HEK293 (cell line): ENCODE results near the gene RGSL1.

Experiments
- CTCF ChIA-PET: fragments of 350-600 bp; formaldehyde crosslinking; extraction: SDS; loops from one replicate; lab custom pipeline; 2021; ENCODE audit warnings: antibody characterized with exemption; lab: Yijun Ruan, JAX
- POLR2A ChIA-PET: fragments of 300-600 bp; formaldehyde crosslinking; extraction: SDS; loops from one replicate; lab custom pipeline; 2020; ENCODE audit warnings: antibody characterized with exemption, inconsistent platforms; lab: Yijun Ruan, JAX
- H3K27ac ChIP-seq: fragments of 200-500 bp; sonication (Bioruptor generic); 2 replicates; pipeline ENCODE4 v1.5.1; 2014; ENCODE audit warnings: low read depth, low read length, control low read depth, inconsistent platforms; ENCODE audit errors: extremely low read depth
- H3K36me3 ChIP-seq, 2 experiments: fragments of 200-500 bp in 1 of 2; sonication (Bioruptor generic) in 1 of 2; 1 replicate in 1 of 2; 2 replicates in 1 of 2; pipeline ENCODE4 v1.5.1; 2014 to 2017; ENCODE audit warnings: inconsistent platforms in 2 of 2, low read length in 2 of 2; ENCODE audit not compliant: control insufficient read depth in 2 of 2, insufficient read depth in 1 of 2
- H3K4me1 ChIP-seq: fragments of 200-500 bp; sonication (Bioruptor generic); 2 replicates; pipeline ENCODE4 v1.5.1; 2014; ENCODE audit warnings: mild to moderate bottlenecking, low read length, inconsistent platforms; ENCODE audit not compliant: control insufficient read depth, insufficient read depth
- H3K4me3 ChIP-seq: 2 replicates; pipeline ENCODE4 v1.5.1; 2011; ENCODE audit warnings: low read depth, mild to moderate bottlenecking, control low read depth, low read length, moderate library complexity
- H3K9me3 ChIP-seq: fragments of 200-500 bp; sonication (Bioruptor generic); 2 replicates; pipeline ENCODE4 v1.5.1; 2014; ENCODE audit warnings: low read depth, low read length, inconsistent platforms; ENCODE audit not compliant: control insufficient read depth, insufficient read depth
- HOXC10 ChIP-seq: sonication (generic); formaldehyde crosslinking; IDR thresholded peaks from 2 replicates; pipeline ENCODE4 v1.8.1; 2023; ENCODE audit warnings: mild to moderate bottlenecking, missing genetic modification reagents
- KLF10 ChIP-seq: fragments of 450-650 bp; IDR thresholded peaks from 2 replicates; pipeline ENCODE4 v1.5.1; 2018; ENCODE audit warnings: missing biosample characterization, mild to moderate bottlenecking, missing genetic modification characterization
- PRDM1 ChIP-seq: fragments of 450-650 bp; formaldehyde crosslinking; IDR thresholded peaks from 2 replicates; pipeline ENCODE4; 2016; ENCODE audit warnings: missing biosample characterization, missing genetic modification characterization
- SP7 ChIP-seq: fragments of 450-650 bp; formaldehyde crosslinking; IDR thresholded peaks from 2 replicates; pipeline ENCODE4 v1.5.1; 2016; ENCODE audit warnings: missing biosample characterization, missing genetic modification characterization
- TRIM28 ChIP-seq: IDR thresholded peaks from 2 replicates; pipeline ENCODE4 v1.6.1; 2011; ENCODE audit warnings: low read length, control low read depth, borderline replicate concordance
- ZNF10 ChIP-seq: fragments of 450-650 bp; formaldehyde crosslinking; IDR thresholded peaks from 2 replicates; pipeline ENCODE4 v1.5.1; 2017; ENCODE audit warnings: missing biosample characterization, missing genetic modification characterization
- ZNF140 ChIP-seq: fragments of 450-650 bp; formaldehyde crosslinking; IDR thresholded peaks from 2 replicates; pipeline ENCODE4 v1.5.1; 2016; ENCODE audit warnings: missing biosample characterization, missing genetic modification characterization
- ZNF16 ChIP-seq: fragments of 450-650 bp; formaldehyde crosslinking; IDR thresholded peaks from 2 replicates; pipeline ENCODE4 v1.5.1; 2016; ENCODE audit warnings: low read depth, missing biosample characterization, missing genetic modification characterization
- ZNF19 ChIP-seq: fragments of 450-650 bp; formaldehyde crosslinking; IDR thresholded peaks from 2 replicates; pipeline ENCODE4; 2016; ENCODE audit warnings: missing biosample characterization, missing genetic modification characterization, low read depth
- ZNF221 ChIP-seq: fragments of 450-650 bp; formaldehyde crosslinking; IDR thresholded peaks from 2 replicates; pipeline ENCODE4 v1.5.1; 2017; ENCODE audit warnings: missing biosample characterization, missing genetic modification characterization, borderline replicate concordance
- ZNF292 ChIP-seq: fragments of 450-650 bp; formaldehyde crosslinking; IDR thresholded peaks from 2 replicates; pipeline ENCODE4 v1.5.1; 2016; ENCODE audit warnings: low read depth, missing biosample characterization, missing genetic modification characterization, borderline replicate concordance
- ZNF324 ChIP-seq: fragments of 450-650 bp; formaldehyde crosslinking; IDR thresholded peaks from 2 replicates; pipeline ENCODE4 v1.5.1; 2016; ENCODE audit warnings: missing biosample characterization, missing genetic modification characterization
- ZNF366 ChIP-seq: fragments of 450-650 bp; formaldehyde crosslinking; conservative IDR thresholded peaks from 2 replicates; pipeline ENCODE4 v1.5.1; 2016; ENCODE audit warnings: missing biosample characterization, missing genetic modification characterization
- ZNF449 ChIP-seq: fragments of 450-650 bp; formaldehyde crosslinking; IDR thresholded peaks from 2 replicates; pipeline ENCODE4 v1.5.1; 2017; ENCODE audit warnings: missing biosample characterization, mild to moderate bottlenecking, missing genetic modification characterization, moderate library complexity
- ZNF513 ChIP-seq: fragments of 450-650 bp; IDR thresholded peaks from 2 replicates; pipeline ENCODE4 v1.5.1; 2018; ENCODE audit warnings: missing biosample characterization, missing genetic modification characterization
- ZNF514 ChIP-seq: fragments of 450-650 bp; formaldehyde crosslinking; IDR thresholded peaks from 2 replicates; pipeline ENCODE4 v1.5.1; 2016; ENCODE audit warnings: missing biosample characterization, missing genetic modification characterization
- ZNF530 ChIP-seq: fragments of 450-650 bp; formaldehyde crosslinking; IDR thresholded peaks from 2 replicates; pipeline ENCODE4 v1.5.1; 2016; ENCODE audit warnings: low read depth, missing biosample characterization, missing genetic modification characterization
- ZNF561 ChIP-seq: fragments of 450-650 bp; IDR thresholded peaks from 2 replicates; pipeline ENCODE4 v1.5.1; 2018; ENCODE audit warnings: missing biosample characterization, missing genetic modification characterization, borderline replicate concordance
- ZNF596 ChIP-seq: fragments of 450-650 bp; IDR thresholded peaks from 2 replicates; pipeline ENCODE4 v1.5.0; 2018; ENCODE audit warnings: missing biosample characterization, mild to moderate bottlenecking, missing genetic modification characterization, moderate library complexity
- ZNF610 ChIP-seq: fragments of 450-650 bp; formaldehyde crosslinking; IDR thresholded peaks from 2 replicates; pipeline ENCODE4 v1.5.1; 2016; ENCODE audit warnings: missing biosample characterization, missing genetic modification characterization, borderline replicate concordance
- ZNF623 ChIP-seq: fragments of 450-650 bp; formaldehyde crosslinking; IDR thresholded peaks from 2 replicates; pipeline ENCODE4 v1.5.1; 2016; ENCODE audit warnings: missing biosample characterization, missing genetic modification characterization
- ZNF837 ChIP-seq: fragments of 450-650 bp; formaldehyde crosslinking; IDR thresholded peaks from 2 replicates; pipeline ENCODE4 v1.5.1; 2016; ENCODE audit warnings: missing biosample characterization, missing genetic modification characterization
- TF ChIP-seq, protein P1 (sequence below): fragments of 450-650 bp; formaldehyde crosslinking; conservative IDR thresholded peaks from 2 replicates; pipeline ENCODE4 v1.5.1; 2016; ENCODE audit warnings: low read depth, missing biosample characterization, missing genetic modification characterization
- TF ChIP-seq, protein P2 (sequence below): fragments of 450-650 bp; formaldehyde crosslinking; IDR thresholded peaks from 2 replicates; pipeline ENCODE4 v1.5.1; 2016; ENCODE audit warnings: missing biosample characterization, missing genetic modification characterization
- TF ChIP-seq, protein P3 (sequence below): fragments of 450-650 bp; formaldehyde crosslinking; IDR thresholded peaks from 2 replicates; pipeline ENCODE4 v1.5.1; 2016; ENCODE audit warnings: missing biosample characterization, missing genetic modification characterization
- TF ChIP-seq, protein P4 (sequence below): fragments of 450-650 bp; formaldehyde crosslinking; IDR thresholded peaks from 2 replicates; pipeline ENCODE4 v1.5.1; 2017; ENCODE audit warnings: missing biosample characterization, missing genetic modification characterization

RGSL1 gene

DNA sequence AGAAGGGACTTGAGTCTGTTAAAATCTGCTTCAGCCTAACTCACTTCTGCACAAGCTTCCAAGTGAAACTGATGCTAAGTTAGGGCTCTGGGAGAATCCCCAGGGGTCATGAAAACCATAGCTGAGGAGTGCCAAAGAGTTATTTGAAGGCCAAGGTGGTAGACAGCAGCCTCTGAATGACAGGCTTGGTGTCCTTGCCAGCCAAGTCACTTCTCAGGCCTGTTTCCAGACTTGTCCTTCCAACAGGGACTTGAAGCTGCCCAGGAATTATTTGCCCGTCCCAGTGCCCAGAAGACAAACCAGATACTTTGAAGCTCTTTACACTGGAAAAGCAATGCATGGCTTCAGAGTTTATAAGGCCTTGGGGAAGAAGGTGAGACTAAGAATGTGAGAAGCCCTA, 105.5 kb downstream of the RGSL1 start:
- H3K27ac ChIP-seq = no peak overlapping the region
- TF ChIP-seq, protein P1, sequence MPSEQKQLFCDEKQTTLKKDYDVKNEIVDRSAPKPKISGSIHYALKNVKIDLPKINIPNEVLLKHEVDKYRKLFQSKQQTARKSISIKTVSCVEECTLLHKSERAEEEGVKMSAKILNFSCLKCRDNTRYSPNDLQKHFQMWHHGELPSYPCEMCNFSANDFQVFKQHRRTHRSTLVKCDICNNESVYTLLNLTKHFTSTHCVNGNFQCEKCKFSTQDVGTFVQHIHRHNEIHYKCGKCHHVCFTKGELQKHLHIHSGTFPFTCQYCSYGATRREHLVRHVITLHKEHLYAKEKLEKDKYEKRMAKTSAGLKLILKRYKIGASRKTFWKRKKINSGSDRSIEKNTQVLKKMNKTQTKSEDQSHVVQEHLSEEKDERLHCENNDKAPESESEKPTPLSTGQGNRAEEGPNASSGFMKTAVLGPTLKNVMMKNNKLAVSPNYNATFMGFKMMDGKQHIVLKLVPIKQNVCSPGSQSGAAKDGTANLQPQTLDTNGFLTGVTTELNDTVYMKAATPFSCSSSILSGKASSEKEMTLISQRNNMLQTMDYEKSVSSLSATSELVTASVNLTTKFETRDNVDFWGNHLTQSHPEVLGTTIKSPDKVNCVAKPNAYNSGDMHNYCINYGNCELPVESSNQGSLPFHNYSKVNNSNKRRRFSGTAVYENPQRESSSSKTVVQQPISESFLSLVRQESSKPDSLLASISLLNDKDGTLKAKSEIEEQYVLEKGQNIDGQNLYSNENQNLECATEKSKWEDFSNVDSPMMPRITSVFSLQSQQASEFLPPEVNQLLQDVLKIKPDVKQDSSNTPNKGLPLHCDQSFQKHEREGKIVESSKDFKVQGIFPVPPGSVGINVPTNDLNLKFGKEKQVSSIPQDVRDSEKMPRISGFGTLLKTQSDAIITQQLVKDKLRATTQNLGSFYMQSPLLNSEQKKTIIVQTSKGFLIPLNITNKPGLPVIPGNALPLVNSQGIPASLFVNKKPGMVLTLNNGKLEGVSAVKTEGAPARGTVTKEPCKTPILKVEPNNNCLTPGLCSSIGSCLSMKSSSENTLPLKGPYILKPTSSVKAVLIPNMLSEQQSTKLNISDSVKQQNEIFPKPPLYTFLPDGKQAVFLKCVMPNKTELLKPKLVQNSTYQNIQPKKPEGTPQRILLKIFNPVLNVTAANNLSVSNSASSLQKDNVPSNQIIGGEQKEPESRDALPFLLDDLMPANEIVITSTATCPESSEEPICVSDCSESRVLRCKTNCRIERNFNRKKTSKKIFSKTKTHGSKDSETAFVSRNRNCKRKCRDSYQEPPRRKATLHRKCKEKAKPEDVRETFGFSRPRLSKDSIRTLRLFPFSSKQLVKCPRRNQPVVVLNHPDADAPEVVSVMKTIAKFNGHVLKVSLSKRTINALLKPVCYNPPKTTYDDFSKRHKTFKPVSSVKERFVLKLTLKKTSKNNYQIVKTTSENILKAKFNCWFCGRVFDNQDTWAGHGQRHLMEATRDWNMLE (tag by site-specific recombination) = no peak
- TF ChIP-seq ZNF610 (tag by site-specific recombination) (no peak), ZNF561 (no peak), ZNF513 (tag by site-specific recombination) (no peak), ZNF514 (tag by site-specific recombination) (no peak), ZNF10 (tag by site-specific recombination) (no peak), ZNF366 (no peak), ZNF623 (no peak), KLF10 (tag by site-specific recombination) (no peak), ZNF837 (tag by site-specific recombination) (no peak), ZNF324 (tag by site-specific recombination) (no peak), ZNF530 (tag by site-specific recombination) (no peak), SP7 (tag by site-specific recombination) (no peak), PRDM1 (tag by site-specific recombination) (no peak)
- TF ChIP-seq, protein P2, sequence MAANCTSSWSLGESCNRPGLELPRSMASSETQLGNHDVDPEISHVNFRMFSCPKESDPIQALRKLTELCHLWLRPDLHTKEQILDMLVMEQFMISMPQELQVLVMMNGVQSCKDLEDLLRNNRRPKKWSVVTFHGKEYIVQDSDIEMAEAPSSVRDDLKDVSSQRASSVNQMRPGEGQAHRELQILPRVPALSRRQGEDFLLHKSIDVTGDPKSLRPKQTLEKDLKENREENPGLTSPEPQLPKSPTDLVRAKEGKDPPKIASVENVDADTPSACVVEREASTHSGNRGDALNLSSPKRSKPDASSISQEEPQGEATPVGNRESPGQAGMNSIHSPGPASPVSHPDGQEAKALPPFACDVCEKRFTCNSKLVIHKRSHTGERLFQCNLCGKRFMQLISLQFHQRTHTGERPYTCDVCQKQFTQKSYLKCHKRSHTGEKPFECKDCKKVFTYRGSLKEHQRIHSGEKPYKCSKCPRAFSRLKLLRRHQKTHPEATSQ (tag by site-specific recombination) = no peak
- TF ChIP-seq, protein P3, sequence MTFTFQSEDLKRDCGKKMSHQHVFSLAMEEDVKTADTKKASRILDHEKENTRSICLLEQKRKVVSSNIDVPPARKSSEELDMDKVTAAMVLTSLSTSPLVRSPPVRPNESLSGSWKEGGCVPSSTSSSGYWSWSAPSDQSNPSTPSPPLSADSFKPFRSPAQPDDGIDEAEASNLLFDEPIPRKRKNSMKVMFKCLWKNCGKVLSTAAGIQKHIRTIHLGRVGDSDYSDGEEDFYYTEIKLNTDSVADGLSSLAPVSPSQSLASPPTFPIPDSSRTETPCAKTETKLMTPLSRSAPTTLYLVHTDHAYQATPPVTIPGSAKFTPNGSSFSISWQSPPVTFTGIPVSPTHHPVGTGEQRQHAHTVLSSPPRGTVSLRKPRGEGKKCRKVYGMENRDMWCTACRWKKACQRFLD (tag by site-specific recombination) = no peak
- TF ChIP-seq, all 188 proteins: peak for 0
- Histone ChIP-seq H3K4me3 (no peak overlapping the region), H3K4me1 (no peaks in the 10 kb centered on the region), H3K9me3 (no peaks in the 10 kb centered on the region), H3K36me3 (no peaks in the 10 kb centered on the region)
- POLR2A ChIA-PET = no interaction called here
- CTCF ChIA-PET = no interaction called here

- POLR2A ChIA-PET = no interaction called here
- Histone ChIP-seq H3K4me3 (no peak overlapping the region), H3K4me1 (no peaks in the 10 kb centered on the region), H3K9me3 (no peaks in the 10 kb centered on the region), H3K36me3 (no peaks in the 10 kb centered on the region), H3K27ac (no peak overlapping the region)
- CTCF ChIA-PET = no interaction called here
- no peak for TF ChIP-seq ZNF449 (tag by site-specific recombination)
- no peak for TF ChIP-seq ZNF140 (tag by site-specific recombination)
- no peak for TF ChIP-seq ZNF16 (tag by site-specific recombination)
- no peak for TF ChIP-seq TRIM28
- no peak for TF ChIP-seq ZNF596 (tag by site-specific recombination)
- no peak for TF ChIP-seq ZNF292 (tag by site-specific recombination)
- TF ChIP-seq HOXC10 (CRISPR knock-in tag) = no peak
- no peak for TF ChIP-seq ZNF19 (tag by site-specific recombination)
- TF ChIP-seq ZNF221 (tag by site-specific recombination) = no peak
- TF ChIP-seq, protein P4, sequence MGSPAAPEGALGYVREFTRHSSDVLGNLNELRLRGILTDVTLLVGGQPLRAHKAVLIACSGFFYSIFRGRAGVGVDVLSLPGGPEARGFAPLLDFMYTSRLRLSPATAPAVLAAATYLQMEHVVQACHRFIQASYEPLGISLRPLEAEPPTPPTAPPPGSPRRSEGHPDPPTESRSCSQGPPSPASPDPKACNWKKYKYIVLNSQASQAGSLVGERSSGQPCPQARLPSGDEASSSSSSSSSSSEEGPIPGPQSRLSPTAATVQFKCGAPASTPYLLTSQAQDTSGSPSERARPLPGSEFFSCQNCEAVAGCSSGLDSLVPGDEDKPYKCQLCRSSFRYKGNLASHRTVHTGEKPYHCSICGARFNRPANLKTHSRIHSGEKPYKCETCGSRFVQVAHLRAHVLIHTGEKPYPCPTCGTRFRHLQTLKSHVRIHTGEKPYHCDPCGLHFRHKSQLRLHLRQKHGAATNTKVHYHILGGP (tag by site-specific recombination) = no peak
Observed at GRCh38 chr1:182556279-182556678, 106.3 kb downstream of the RGSL1 start.
